Colonic mucosa (tissue), 4 donors: ENCODE results near the gene APOL2. TPM values are rescaled to one million over a fixed set of nuclear protein-coding genes. Genes with fewer than 3 reads are reported as not detected.

Experiments used
- DNase-seq: peaks from one replicate; pipeline ENCODE4 v3.0.0-alpha.2; 2020
- H3K27ac ChIP-seq: fragments of 200-600 bp; one replicate; pipeline ENCODE4 v1.8.0; 2021
- H3K27me3 ChIP-seq: fragments of 200-600 bp; one replicate; pipeline ENCODE4 v1.8.0; 2021
- H3K36me3 ChIP-seq: fragments of 200-600 bp; one replicate; pipeline ENCODE4 v1.8.0; 2021
- H3K4me1 ChIP-seq: fragments of 200-600 bp; one replicate; pipeline ENCODE4 v1.8.0; 2021; ENCODE audit warnings: mild to moderate bottlenecking
- H3K4me3 ChIP-seq: fragments of 200-600 bp; one replicate; pipeline ENCODE4 v1.8.0; 2021
- H3K9ac ChIP-seq, 2 donors: one replicate each; pipeline ENCODE4 v1.7.0; 2013; ENCODE audit warnings: control low read depth in 2 of 2, low read depth in 2 of 2, low read length in 2 of 2
- H3K9me3 ChIP-seq: fragments of 200-600 bp; one replicate; pipeline ENCODE4 v1.8.0; 2021
- CTCF ChIP-seq: fragments of 200-600 bp; IDR thresholded peaks from one replicate; pipeline ENCODE4 v1.8.0; 2022; ENCODE audit warnings: antibody characterized with exemption, mild to moderate bottlenecking
- intact Hi-C: fragments of 100-400 bp; cut with DNase I; formaldehyde crosslinking; loops from one replicate; pipeline ENCODE4 v1.14.1; 2022
- total RNA-seq, 2 donors: library from RNA; stranded (reverse); fragmentation: NEBNext Ultra II Directional in 1 of 2; extraction: Animal tissue kit (Norgen Biotek cat#: 25700) in 1 of 2; gene quantifications; one replicate each; pipeline ENCODE4 v1.2.1, GENCODE V29; 2021
- donor health status: healthy.
- donor health status: DM: no; HTN: no; CAD: no.
- donor health status: DM: no; HTN: no; CAD: no.

APOL2 gene
- total RNA-seq, 2 donors from 2014 or later: 27.5 to 29.4 TPM

GRCh38 chr22:36224245-36224644 lies 15.1 kb downstream of the APOL2 start:
- intact Hi-C loops: no loop called here
- DNase-seq: no peak

GRCh38 chr22:36223504-36223903 lies 15.8 kb downstream of the APOL2 start:
- no peak for TF ChIP-seq CTCF
- DNase-seq: no peak
- intact Hi-C loops: no loop called here

More at GRCh38 chr22:36224245-36224644, 15.1 kb downstream of the APOL2 start:
- Histone ChIP-seq H3K4me1 (no peaks in the 10 kb centered on the region), H3K27me3 (no peaks in the 10 kb centered on the region), H3K9me3 (no peaks in the 10 kb centered on the region), H3K27ac (no peak overlapping the region), H3K9ac (no peak overlapping the region), H3K4me3 (no peak overlapping the region), H3K36me3 (no peaks in the 10 kb centered on the region)
- no peak for TF ChIP-seq CTCF

GRCh38 chr22:36222887-36223450 lies 16.4 kb downstream of the APOL2 start:
- intact Hi-C loops: no loop called here
- DNase-seq: no peak
- Histone ChIP-seq H3K4me3 (no peak overlapping the region), H3K9me3 (no peaks in the 10 kb centered on the region), H3K9ac (no peak overlapping the region), H3K4me1 (no peaks in the 10 kb centered on the region), H3K27me3 (no peaks in the 10 kb centered on the region), H3K27ac (no peak overlapping the region), H3K36me3 (no peaks in the 10 kb centered on the region)
- TF ChIP-seq CTCF: no peak

More at GRCh38 chr22:36223504-36223903, 15.8 kb downstream of the APOL2 start:
- Histone ChIP-seq H3K27ac (no peak overlapping the region), H3K4me1 (no peaks in the 10 kb centered on the region), H3K4me3 (no peak overlapping the region), H3K9ac (no peak overlapping the region), H3K36me3 (no peaks in the 10 kb centered on the region), H3K9me3 (no peaks in the 10 kb centered on the region), H3K27me3 (no peaks in the 10 kb centered on the region)

GRCh38 chr22:36221799-36222751 lies 17.3 kb downstream of the APOL2 start:
- no peak overlapping the region for H3K27ac ChIP-seq
- no peaks in the 10 kb centered on the region for H3K4me1 ChIP-seq
- H3K36me3 ChIP-seq: no peaks in the 10 kb centered on the region
- peak; percentile 41 for DNase-seq
- TF ChIP-seq CTCF: peak; percentile 47
- no peaks in the 10 kb centered on the region for H3K9me3 ChIP-seq
- intact Hi-C loops: no loop called here
- no peak overlapping the region for H3K9ac ChIP-seq
- H3K4me3 ChIP-seq: no peak overlapping the region
- H3K27me3 ChIP-seq: no peaks in the 10 kb centered on the region

- H3K27ac ChIP-seq: no peak overlapping the region
- no peaks in the 10 kb centered on the region for H3K36me3 ChIP-seq
- no peak for TF ChIP-seq CTCF
- intact Hi-C loops: no loop called here
- DNase-seq: no peak
- H3K9me3 ChIP-seq: no peaks in the 10 kb centered on the region
- H3K4me1 ChIP-seq: no peaks in the 10 kb centered on the region
- H3K4me3 ChIP-seq: no peak overlapping the region
- H3K9ac ChIP-seq: no peak overlapping the region
- H3K27me3 ChIP-seq: no peaks in the 10 kb centered on the region
Observed at GRCh38 chr22:36220451-36220921, 18.8 kb downstream of the APOL2 start.
